PC-3 (cell line): ENCODE measurements around the gene MICALL1.

Source experiments
- EZH2 ChIP-seq: fragments of 300-600 bp; sonication (generic); IDR thresholded peaks from one replicate; pipeline ENCODE4 v1.6.1; 2017; ENCODE audit warnings: antibody characterized with exemption, mild to moderate bottlenecking, low read length; ENCODE audit not compliant: unreplicated experiment
- EZH2phosphoT487 ChIP-seq: fragments of 300-600 bp; sonication (generic); IDR thresholded peaks from 2 replicates; pipeline ENCODE4 v1.6.1; 2018; ENCODE audit warnings: mild to moderate bottlenecking, antibody characterized with exemption, low read length, borderline replicate concordance
- TF ChIP-seq, protein P1 (sequence below): fragments of 300-600 bp; sonication (generic); conservative IDR thresholded peaks from 2 replicates; pipeline ENCODE4 v1.5.1; 2017; ENCODE audit warnings: antibody characterized with exemption, low read depth, mild to moderate bottlenecking, low read length

GRCh38 chr22:37985751-37986281 is 79.7 kb downstream of the MICALL1 start:
- TF ChIP-seq, protein P1, sequence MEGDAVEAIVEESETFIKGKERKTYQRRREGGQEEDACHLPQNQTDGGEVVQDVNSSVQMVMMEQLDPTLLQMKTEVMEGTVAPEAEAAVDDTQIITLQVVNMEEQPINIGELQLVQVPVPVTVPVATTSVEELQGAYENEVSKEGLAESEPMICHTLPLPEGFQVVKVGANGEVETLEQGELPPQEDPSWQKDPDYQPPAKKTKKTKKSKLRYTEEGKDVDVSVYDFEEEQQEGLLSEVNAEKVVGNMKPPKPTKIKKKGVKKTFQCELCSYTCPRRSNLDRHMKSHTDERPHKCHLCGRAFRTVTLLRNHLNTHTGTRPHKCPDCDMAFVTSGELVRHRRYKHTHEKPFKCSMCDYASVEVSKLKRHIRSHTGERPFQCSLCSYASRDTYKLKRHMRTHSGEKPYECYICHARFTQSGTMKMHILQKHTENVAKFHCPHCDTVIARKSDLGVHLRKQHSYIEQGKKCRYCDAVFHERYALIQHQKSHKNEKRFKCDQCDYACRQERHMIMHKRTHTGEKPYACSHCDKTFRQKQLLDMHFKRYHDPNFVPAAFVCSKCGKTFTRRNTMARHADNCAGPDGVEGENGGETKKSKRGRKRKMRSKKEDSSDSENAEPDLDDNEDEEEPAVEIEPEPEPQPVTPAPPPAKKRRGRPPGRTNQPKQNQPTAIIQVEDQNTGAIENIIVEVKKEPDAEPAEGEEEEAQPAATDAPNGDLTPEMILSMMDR = no peak
- TF ChIP-seq EZH2 (no peak), EZH2phosphoT487 (no peak)
